ENCODE results near the gene CSNK1G3. TPM values are rescaled to one million over a fixed set of nuclear protein-coding genes. Genes with fewer than 3 reads are reported as not detected.

CSNK1G3 gene
- total and polyA plus RNA-seq, 3 donors from 2014 or later: 17.9 to 53.1 (median 32.1) TPM

DNA sequence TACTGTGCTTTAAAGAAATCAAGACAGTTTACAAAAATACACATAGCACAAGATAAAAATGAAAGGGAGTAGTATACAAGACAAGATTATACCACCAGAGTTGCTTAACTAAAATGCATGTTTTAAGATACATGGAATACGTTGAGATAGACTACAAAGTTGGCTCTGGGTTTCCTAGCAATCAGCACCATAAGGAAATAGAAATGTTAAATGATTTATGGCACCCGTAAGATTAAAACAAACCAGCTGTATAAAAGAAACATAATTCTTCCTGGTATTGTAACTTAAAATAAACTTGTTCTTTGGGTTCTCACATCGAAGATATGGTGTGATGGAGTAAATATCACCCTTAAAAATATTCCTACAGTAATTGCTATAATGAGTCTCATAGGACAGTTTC lies 9.9 kb upstream of the CSNK1G3 start:
- no peak for DNase-seq
- Histone ChIP-seq H3K9me3 (no peaks in the 10 kb centered on the region), H3K4me1 (no peaks in the 10 kb centered on the region), H3K4me3 (no peak overlapping the region), H3K27ac (no peak overlapping the region), H3K27me3 (no peaks in the 10 kb centered on the region), H3K36me3 (ENCODE audit: low read depth, missing control alignments) (no peaks in the 10 kb centered on the region)
- intact Hi-C loops (cut with DNase I; ENCODE audit: low total_unique reads): no loop called here
- 61 to 78% methylated on average over 3 of the region's 3 CpGs for WGBS, 2 donors
- TF ChIP-seq POLR2A (IDR thresholded peaks at IDR 0.05): no peak
- TF ChIP-seq, protein P1, sequence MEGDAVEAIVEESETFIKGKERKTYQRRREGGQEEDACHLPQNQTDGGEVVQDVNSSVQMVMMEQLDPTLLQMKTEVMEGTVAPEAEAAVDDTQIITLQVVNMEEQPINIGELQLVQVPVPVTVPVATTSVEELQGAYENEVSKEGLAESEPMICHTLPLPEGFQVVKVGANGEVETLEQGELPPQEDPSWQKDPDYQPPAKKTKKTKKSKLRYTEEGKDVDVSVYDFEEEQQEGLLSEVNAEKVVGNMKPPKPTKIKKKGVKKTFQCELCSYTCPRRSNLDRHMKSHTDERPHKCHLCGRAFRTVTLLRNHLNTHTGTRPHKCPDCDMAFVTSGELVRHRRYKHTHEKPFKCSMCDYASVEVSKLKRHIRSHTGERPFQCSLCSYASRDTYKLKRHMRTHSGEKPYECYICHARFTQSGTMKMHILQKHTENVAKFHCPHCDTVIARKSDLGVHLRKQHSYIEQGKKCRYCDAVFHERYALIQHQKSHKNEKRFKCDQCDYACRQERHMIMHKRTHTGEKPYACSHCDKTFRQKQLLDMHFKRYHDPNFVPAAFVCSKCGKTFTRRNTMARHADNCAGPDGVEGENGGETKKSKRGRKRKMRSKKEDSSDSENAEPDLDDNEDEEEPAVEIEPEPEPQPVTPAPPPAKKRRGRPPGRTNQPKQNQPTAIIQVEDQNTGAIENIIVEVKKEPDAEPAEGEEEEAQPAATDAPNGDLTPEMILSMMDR (IDR thresholded peaks at IDR 0.05): no peak

DNA sequence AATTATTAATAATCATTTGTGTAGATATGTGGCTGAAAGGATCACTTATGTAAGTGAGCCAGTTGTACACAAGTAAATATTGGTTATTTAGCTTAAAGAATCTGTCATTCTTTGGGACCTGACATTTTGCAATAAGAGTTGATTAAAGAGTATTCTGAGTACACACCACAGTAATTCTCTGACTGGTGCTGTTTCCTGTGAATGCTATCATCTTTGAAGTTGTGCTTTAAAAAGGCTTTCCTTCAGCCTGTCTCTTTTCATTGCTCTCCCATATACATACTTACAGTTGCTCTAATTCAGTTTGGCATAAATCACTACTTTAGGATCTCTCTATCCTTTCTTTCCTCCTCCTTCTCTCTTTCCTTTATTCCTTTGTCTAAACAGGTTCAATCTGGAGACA lies 8.7 kb upstream of the CSNK1G3 start:
- no peaks in the 10 kb centered on the region for H3K9me3 ChIP-seq
- no peak overlapping the region for H3K27ac ChIP-seq
- H3K27me3 ChIP-seq: no peaks in the 10 kb centered on the region
- H3K4me3 ChIP-seq: no peak overlapping the region
- intact Hi-C loops (cut with DNase I; ENCODE audit: low total_unique reads): no loop called here
- no peaks in the 10 kb centered on the region for H3K36me3 ChIP-seq (ENCODE audit: low read depth, missing control alignments)
- no peak for DNase-seq
- H3K4me1 ChIP-seq: no peaks in the 10 kb centered on the region
- TF ChIP-seq POLR2A (IDR thresholded peaks at IDR 0.05): no peak
- TF ChIP-seq, protein P1 (IDR thresholded peaks at IDR 0.05): no peak

DNA sequence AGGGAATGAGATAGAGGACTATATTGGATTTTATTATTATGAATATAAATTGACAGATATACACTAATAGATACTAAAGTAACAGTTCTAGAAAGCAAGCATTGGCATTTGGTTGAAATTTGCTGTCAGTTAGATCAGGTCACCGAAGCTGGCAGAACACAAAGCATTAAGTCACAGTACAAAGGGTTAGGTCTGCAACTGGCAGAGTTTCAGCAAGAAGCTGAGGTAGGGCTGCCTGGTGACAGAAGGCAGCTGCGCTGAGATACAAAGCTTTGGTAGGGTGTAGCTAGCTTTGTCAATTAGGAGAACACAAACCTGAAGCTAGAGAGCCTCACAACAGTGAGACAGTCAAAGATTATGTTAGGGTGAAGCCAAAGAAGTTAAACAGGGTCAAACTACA lies 6.3 kb upstream of the CSNK1G3 start:
- intact Hi-C loops (cut with DNase I; ENCODE audit: low total_unique reads): no loop called here
- H3K4me1 ChIP-seq: no peaks in the 10 kb centered on the region
- no peak overlapping the region for H3K27ac ChIP-seq
- TF ChIP-seq POLR2A (IDR thresholded peaks at IDR 0.05): no peak
- TF ChIP-seq, protein P1 (IDR thresholded peaks at IDR 0.05): no peak
- no peak for DNase-seq
- H3K9me3 ChIP-seq: no peaks in the 10 kb centered on the region
- no peaks in the 10 kb centered on the region for H3K36me3 ChIP-seq (ENCODE audit: low read depth, missing control alignments)
- 74 to 81% methylated on average over 2 of the region's 2 CpGs for WGBS, 2 donors
- H3K27me3 ChIP-seq: no peaks in the 10 kb centered on the region
- no peak overlapping the region for H3K4me3 ChIP-seq

GRCh38 chr5:123508441-123508840 lies 3.5 kb upstream of the CSNK1G3 start:
- no peak for TF ChIP-seq POLR2A (IDR thresholded peaks at IDR 0.05)
- TF ChIP-seq, protein P1 (IDR thresholded peaks at IDR 0.05): no peak
- WGBS, 2 donors: 84 to 97% methylated on average over 1 of the region's 1 CpG
- peaks cover 5% of the 10 kb centered on the region for H3K4me1 ChIP-seq
- no peak overlapping the region for H3K27ac ChIP-seq
- intact Hi-C loops (cut with DNase I; ENCODE audit: low total_unique reads): no loop called here
- H3K36me3 ChIP-seq (ENCODE audit: low read depth, missing control alignments): no peaks in the 10 kb centered on the region
- no peaks in the 10 kb centered on the region for H3K27me3 ChIP-seq
- H3K4me3 ChIP-seq: no peak overlapping the region
- H3K9me3 ChIP-seq: no peaks in the 10 kb centered on the region
- no peak for DNase-seq

DNA sequence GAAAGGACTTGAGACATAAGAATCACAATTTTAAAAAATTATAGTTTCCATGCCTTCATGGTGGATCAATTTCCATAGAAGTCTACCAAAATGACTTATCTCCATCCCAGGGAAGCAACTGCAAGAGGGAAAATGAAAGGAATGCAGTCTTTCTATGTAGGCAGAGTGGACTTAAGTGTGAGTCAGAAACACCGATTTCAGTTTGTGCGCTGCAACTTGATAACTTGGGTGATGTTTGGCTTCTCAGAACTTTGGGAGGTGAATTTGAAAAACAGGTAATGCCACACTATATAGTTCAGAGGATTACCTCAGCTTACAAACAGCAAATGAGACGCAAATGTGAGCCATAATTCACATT lies 708 bp upstream of the CSNK1G3 start:
- H3K36me3 ChIP-seq (ENCODE audit: low read depth, missing control alignments): no peaks in the 10 kb centered on the region
- no peaks in the 10 kb centered on the region for H3K27me3 ChIP-seq
- no peak for DNase-seq
- intact Hi-C loops (cut with DNase I; ENCODE audit: low total_unique reads): no loop called here
- H3K4me1 ChIP-seq: peaks cover 14% of the 10 kb centered on the region
- peak overlapping the region; percentile 82 to 96 for H3K27ac ChIP-seq
- H3K4me3 ChIP-seq: peak overlapping the region; percentile 76 to 95
- H3K9me3 ChIP-seq: no peaks in the 10 kb centered on the region
- TF ChIP-seq, protein P1 (IDR thresholded peaks at IDR 0.05): no peak
- no peak for TF ChIP-seq POLR2A (IDR thresholded peaks at IDR 0.05)
- WGBS, 2 donors: 57 to 58% methylated on average over 3 of the region's 3 CpGs

Data from testis (tissue), 3 donors.